OCI-M1 (cell line): ENCODE measurements around the gene SPATA20.

Experiments used
- DNase-seq: peaks from one replicate; lab custom pipeline; 2025; lab: John Stamatoyannopoulos, UW

Gene SPATA20

GRCh38 chr17:50547035-50547735 lies at the start of gene SPATA20:
SPATA20 (plus strand) TSS chr17:50547174; CDS start chr17:50547209, 35 bp downstream.
- peak; percentile 91 for DNase-seq

- no peak for DNase-seq
These were observed 48.7 kb upstream of the SPATA20 start for GRCh38 chr17:50498021-50498874.

- DNase-seq = no peak
These were observed 47.7 kb upstream of the SPATA20 start for GRCh38 chr17:50499270-50499669.

GRCh38 chr17:50499721-50500120 lies 47.3 kb upstream of the SPATA20 start:
- DNase-seq = no peak

- DNase-seq = peak; percentile 56
These were observed 45.9 kb upstream of the SPATA20 start for GRCh38 chr17:50501054-50501453.

- DNase-seq = no peak
These were observed 44.5 kb upstream of the SPATA20 start for GRCh38 chr17:50502301-50502990.

GRCh38 chr17:50505591-50506130 lies 41.3 kb upstream of the SPATA20 start:
- no peak for DNase-seq

- no peak for DNase-seq
These were observed 40.7 kb upstream of the SPATA20 start for GRCh38 chr17:50506298-50506697.

- no peak for DNase-seq
These were observed 39.0 kb upstream of the SPATA20 start, which contains the start of gene MYCBPAP for GRCh38 chr17:50507871-50508572. MYCBPAP (plus strand) TSS chr17:50508439; CDS start chr17:50508675, 236 bp downstream.

- DNase-seq = no peak
These were observed 38.2 kb upstream of the SPATA20 start for GRCh38 chr17:50508573-50509460.

- peak; percentile 11 for DNase-seq
These were observed 35.9 kb upstream of the SPATA20 start for GRCh38 chr17:50511058-50511457.

GRCh38 chr17:50513495-50513894 lies 33.5 kb upstream of the SPATA20 start:
- DNase-seq = no peak

- DNase-seq = no peak
These were observed 32.6 kb upstream of the SPATA20 start for GRCh38 chr17:50514388-50514787.

- DNase-seq = no peak
These were observed 31.9 kb upstream of the SPATA20 start for GRCh38 chr17:50514936-50515702.

GRCh38 chr17:50517011-50517410 lies 30.0 kb upstream of the SPATA20 start:
- no peak for DNase-seq

GRCh38 chr17:50517504-50518383 lies 29.2 kb upstream of the SPATA20 start:
- no peak for DNase-seq

GRCh38 chr17:50518384-50519023 lies 28.5 kb upstream of the SPATA20 start:
- DNase-seq = no peak

- no peak for DNase-seq
These were observed 27.7 kb upstream of the SPATA20 start for GRCh38 chr17:50519141-50519834.
